ENCODE data around the gene MME. TPM values are rescaled to one million over a fixed set of nuclear protein-coding genes. Genes with fewer than 3 reads are reported as not detected.

The MME gene
- total and polyA plus RNA-seq, 4 donors, result 4.1 to 20.7 (median 9.5) TPM

- Histone ChIP-seq H3K4me1 (ENCODE audit: control insufficient read depth in 4 of 4, insufficient read depth in 4 of 4, low read length in 3 of 4) (no peaks in the 10 kb centered on the region), H3K27me3 (ENCODE audit: control insufficient read depth in 4 of 4, insufficient read depth in 4 of 4, low read length in 3 of 4) (no peaks in the 10 kb centered on the region), H3K9ac (ENCODE audit: low read depth in 1 of 2, low read length in 2 of 2) (no peak overlapping the region), H3K27ac (ENCODE audit: low read depth in 1 of 2, low read length in 2 of 2) (no peak overlapping the region), H3K4me3 (ENCODE audit: low read depth in 1 of 3, low read length in 3 of 3) (no peak overlapping the region), H3K36me3 (ENCODE audit: control insufficient read depth in 4 of 4, insufficient read depth in 3 of 4, low read depth in 1 of 4, low read length in 3 of 4) (peaks cover 2 to 37% (median 10%) of the 10 kb centered on the region in 4 donors), H3K9me3 (ENCODE audit: control insufficient read depth in 4 of 4, low read length in 3 of 4) (no peaks in the 10 kb centered on the region)
- no peak for DNase-seq (ENCODE audit: low spot score)
- 88% methylated on average over 1 of the region's 1 CpG for WGBS
- TF ChIP-seq NR2F2 (IDR thresholded peaks at IDR 0.05), result no peak
- TF ChIP-seq ATF3 (IDR thresholded peaks at IDR 0.05), result no peak
- no peak for TF ChIP-seq CTCF (IDR thresholded peaks at IDR 0.05; ENCODE audit: low read depth, low read length, missing input control)
- no peak for TF ChIP-seq RAD21 (IDR thresholded peaks at IDR 0.05)
- TF ChIP-seq ZBTB33 (IDR thresholded peaks at IDR 0.05), result no peak
- no peak for TF ChIP-seq RXRA (IDR thresholded peaks at IDR 0.05)
- TF ChIP-seq HNF4A (conservative IDR thresholded peaks at IDR 0.05), result no peak
- TF ChIP-seq HNF4G (IDR thresholded peaks at IDR 0.05), result no peak
- TF ChIP-seq FOXA2 (IDR thresholded peaks at IDR 0.05), result no peak
- no peak for TF ChIP-seq JUND (IDR thresholded peaks at IDR 0.05)
- no peak for TF ChIP-seq FOXA1 (IDR thresholded peaks at IDR 0.05)
- no peak for TF ChIP-seq YY1 (IDR thresholded peaks at IDR 0.05)
- no peak for TF ChIP-seq TAF1 (conservative IDR thresholded peaks at IDR 0.05)
- TF ChIP-seq GABPA (IDR thresholded peaks at IDR 0.05 in 1 of 2, conservative IDR thresholded peaks at IDR 0.05 in 1 of 2), result no peak
- no peak for TF ChIP-seq EGR1 (IDR thresholded peaks at IDR 0.05; ENCODE audit: low read depth in 2 of 2)
Measured at GRCh38 chr3:155173771-155174170, 93.7 kb downstream of the MME start.

- Histone ChIP-seq H3K36me3 (ENCODE audit: control insufficient read depth in 4 of 4, insufficient read depth in 3 of 4, low read depth in 1 of 4, low read length in 3 of 4) (peaks cover 0 to 8% (median 3%) of the 10 kb centered on the region in 4 donors), H3K4me1 (ENCODE audit: control insufficient read depth in 4 of 4, insufficient read depth in 4 of 4, low read length in 3 of 4) (peaks cover 0 to 1% (median 0%) of the 10 kb centered on the region in 4 donors), H3K27me3 (ENCODE audit: control insufficient read depth in 4 of 4, insufficient read depth in 4 of 4, low read length in 3 of 4) (no peaks in the 10 kb centered on the region), H3K27ac (ENCODE audit: low read depth in 1 of 2, low read length in 2 of 2) (no peak overlapping the region), H3K9me3 (ENCODE audit: control insufficient read depth in 4 of 4, low read length in 3 of 4) (no peaks in the 10 kb centered on the region), H3K9ac (ENCODE audit: low read depth in 1 of 2, low read length in 2 of 2) (no peak overlapping the region), H3K4me3 (ENCODE audit: low read depth in 1 of 3, low read length in 3 of 3) (no peak overlapping the region)
- DNase-seq (ENCODE audit: low spot score), result no peak
- 84% methylated on average over 3 of the region's 3 CpGs for WGBS
- TF ChIP-seq ZBTB33 (IDR thresholded peaks at IDR 0.05), result no peak
- no peak for TF ChIP-seq HNF4G (IDR thresholded peaks at IDR 0.05)
- TF ChIP-seq JUND (IDR thresholded peaks at IDR 0.05), result no peak
- TF ChIP-seq CTCF (IDR thresholded peaks at IDR 0.05; ENCODE audit: low read depth, low read length, missing input control), result no peak
- no peak for TF ChIP-seq RXRA (IDR thresholded peaks at IDR 0.05)
- no peak for TF ChIP-seq MAX (IDR thresholded peaks at IDR 0.05)
- TF ChIP-seq REST (IDR thresholded peaks at IDR 0.05), result no peak
- TF ChIP-seq FOXA2 (IDR thresholded peaks at IDR 0.05), result no peak
- no peak for TF ChIP-seq FOXA1 (IDR thresholded peaks at IDR 0.05)
- TF ChIP-seq ATF3 (IDR thresholded peaks at IDR 0.05), result no peak
- TF ChIP-seq NR2F2 (IDR thresholded peaks at IDR 0.05), result no peak
- no peak for TF ChIP-seq EGR1 (IDR thresholded peaks at IDR 0.05; ENCODE audit: low read depth in 2 of 2)
- no peak for TF ChIP-seq TAF1 (conservative IDR thresholded peaks at IDR 0.05)
- no peak for TF ChIP-seq HNF4A (conservative IDR thresholded peaks at IDR 0.05)
Measured at GRCh38 chr3:155178810-155179436, 98.8 kb downstream of the MME start.

Data from liver (tissue), 9 donors.